Effector memory CD8-positive, alpha-beta T cell (primary cell): Measurements from ENCODE around the gene IL1RAP.

Experiments used
- ATAC-seq: fragments of 150-1000 bp; cut with Tn5 transposase; replicated peaks from 2 replicates; pipeline ENCODE4 v1.10.0; 2021; ENCODE audit warnings: mild to moderate bottlenecking, moderate library complexity
- DNase-seq, 3 experiments: peaks; one replicate each; pipeline ENCODE4 v3.0.0; 2021
- H3K27ac Mint-ChIP-seq, 2 donors: one replicate each; pipeline ENCODE4 v1.8.0; 2022; ENCODE audit warnings: mild to moderate bottlenecking in 2 of 2, mixed read lengths in 2 of 2, moderate library complexity in 2 of 2
- H3K27me3 Mint-ChIP-seq, 2 donors: one replicate each; pipeline ENCODE4 v1.8.0; 2022; ENCODE audit warnings: mixed read lengths in 2 of 2
- H3K36me3 Mint-ChIP-seq: one replicate; pipeline ENCODE4 v1.8.0; 2022; ENCODE audit warnings: mild to moderate bottlenecking, moderate library complexity, mixed read lengths; ENCODE audit not compliant: insufficient read depth
- H3K4me1 Mint-ChIP-seq, 2 donors: one replicate each; pipeline ENCODE4 v1.8.0; 2022; ENCODE audit warnings: low read depth in 2 of 2, mixed read lengths in 2 of 2
- H3K4me3 Mint-ChIP-seq, 2 donors: one replicate each; pipeline ENCODE4 v1.8.0; 2022; ENCODE audit warnings: mild to moderate bottlenecking in 2 of 2, mixed read lengths in 2 of 2, moderate library complexity in 2 of 2
- H3K9me3 Mint-ChIP-seq, 2 donors: one replicate each; pipeline ENCODE4 v1.8.0; 2022; ENCODE audit warnings: mixed read lengths in 2 of 2

The IL1RAP gene

DNA sequence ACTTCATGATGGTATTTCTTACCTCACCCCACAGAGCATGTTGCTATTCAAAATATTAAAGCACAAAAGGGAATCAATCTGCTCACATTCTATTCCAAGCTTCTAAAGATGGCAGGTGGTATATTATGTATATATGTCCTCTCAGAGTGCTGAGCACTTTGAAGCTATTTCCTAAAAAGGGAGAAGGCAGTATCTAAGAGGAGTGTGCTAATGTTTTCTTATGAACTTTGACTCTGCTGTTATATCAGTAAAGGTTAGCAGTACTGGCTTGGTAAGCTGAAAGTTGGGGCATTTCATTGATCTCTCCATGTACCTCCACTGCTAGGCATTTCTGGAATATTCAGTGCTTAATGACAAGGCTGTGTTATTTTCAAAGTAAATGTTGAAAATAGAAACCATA, 43.4 kb downstream of the IL1RAP start:
- Mint-ChIP-seq H3K9me3 (no peaks in the 10 kb centered on the region), H3K36me3 (peaks cover 9% of the 10 kb centered on the region), H3K27ac (no peak overlapping the region), H3K4me1 (peaks cover 4 to 10% of the 10 kb centered on the region in 2 donors), H3K27me3 (no peaks in the 10 kb centered on the region), H3K4me3 (no peak overlapping the region)
- no peak for DNase-seq
- no peak for ATAC-seq

DNA sequence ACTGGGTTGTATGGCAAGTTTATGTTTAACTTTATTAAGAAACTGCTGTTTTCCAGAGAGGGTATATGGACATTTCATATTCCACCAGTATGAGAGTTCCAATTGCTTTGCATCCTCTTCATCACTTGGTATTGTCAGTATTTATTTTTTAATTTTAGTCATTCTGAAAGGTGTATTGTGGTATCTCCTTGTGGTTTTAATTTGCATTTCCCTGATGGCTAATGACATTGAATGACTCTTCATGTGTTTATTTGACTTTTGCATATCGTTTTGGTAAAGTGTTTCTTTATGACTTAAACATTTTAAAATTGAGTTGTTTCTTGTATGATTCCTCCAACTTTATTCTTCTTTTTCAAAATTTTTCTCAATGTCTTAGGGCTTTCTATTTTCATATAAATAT, 44.4 kb downstream of the IL1RAP start:
- ATAC-seq = no peak
- H3K27ac Mint-ChIP-seq = no peak overlapping the region
- H3K9me3 Mint-ChIP-seq = no peaks in the 10 kb centered on the region
- DNase-seq = no peak
- no peak overlapping the region for H3K4me3 Mint-ChIP-seq
- H3K4me1 Mint-ChIP-seq = peaks cover 4 to 8% of the 10 kb centered on the region in 2 donors
- H3K27me3 Mint-ChIP-seq = no peaks in the 10 kb centered on the region
- H3K36me3 Mint-ChIP-seq = peaks cover 9% of the 10 kb centered on the region

DNA sequence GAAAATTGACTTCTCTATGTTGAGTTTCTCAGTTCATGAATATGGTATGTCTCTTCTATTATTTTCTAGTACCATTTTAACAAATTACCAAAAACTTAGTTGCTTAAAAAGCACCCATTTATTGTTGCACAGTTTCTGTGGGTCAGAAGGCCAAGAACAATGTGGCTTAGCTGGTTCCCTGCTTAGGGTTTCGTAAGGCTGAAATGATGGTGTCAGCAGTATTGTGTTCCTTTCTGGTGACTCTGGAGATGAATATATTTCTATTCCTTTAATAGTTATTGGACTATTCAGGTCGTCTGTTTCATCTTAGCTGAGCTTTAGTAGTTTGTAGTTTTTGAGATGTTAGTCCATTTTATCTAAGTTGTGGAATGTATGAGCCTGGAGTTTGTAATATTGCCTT, 44.9 kb downstream of the IL1RAP start:
- ATAC-seq = no peak
- DNase-seq = no peak
- Mint-ChIP-seq H3K4me1 (peaks cover 2 to 7% of the 10 kb centered on the region in 2 donors), H3K4me3 (no peak overlapping the region), H3K9me3 (no peaks in the 10 kb centered on the region), H3K27ac (no peak overlapping the region), H3K27me3 (no peaks in the 10 kb centered on the region), H3K36me3 (peaks cover 9% of the 10 kb centered on the region)

DNA sequence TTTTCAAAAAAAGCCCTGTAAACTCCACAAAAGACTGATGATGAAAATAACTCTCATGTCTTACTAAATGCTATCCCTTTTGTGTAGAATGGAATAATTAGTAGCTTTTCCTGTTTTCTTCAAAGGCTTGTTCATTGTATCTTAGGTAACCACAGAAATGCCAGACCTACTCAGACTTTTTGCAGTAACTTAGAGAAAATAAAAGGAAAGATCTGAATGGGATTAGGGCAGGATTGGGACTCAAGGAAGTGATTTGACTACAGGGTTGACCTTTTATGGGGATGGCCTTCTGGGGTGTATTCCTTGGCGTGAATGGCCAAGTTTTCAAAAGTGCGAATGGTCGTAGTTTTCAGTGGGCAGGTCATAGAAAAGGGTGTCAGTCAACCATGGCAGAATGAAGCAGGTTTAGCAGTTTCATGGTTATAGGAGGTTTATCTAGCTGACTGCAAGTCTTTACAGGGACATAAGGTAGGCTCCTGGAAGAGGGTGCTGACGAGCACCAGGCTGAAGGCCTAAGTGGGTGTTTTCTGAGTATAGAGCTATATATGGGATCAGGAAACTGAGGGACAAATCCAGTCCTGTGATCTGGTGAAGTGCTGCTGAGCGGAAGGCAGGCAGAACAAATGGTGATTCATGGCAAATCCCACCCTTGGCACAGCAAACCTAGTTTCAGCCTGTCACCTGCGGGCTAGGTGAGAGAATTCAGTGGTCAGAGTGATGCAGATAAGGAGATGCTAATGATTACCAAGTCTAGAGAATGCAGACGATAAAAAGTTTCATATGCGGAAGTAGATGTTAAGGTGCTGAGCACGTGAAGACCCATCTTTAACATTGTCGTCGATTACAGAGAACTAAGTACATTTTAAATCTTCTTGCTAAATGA, 46.4 kb downstream of the IL1RAP start:
- Mint-ChIP-seq H3K27me3 (no peaks in the 10 kb centered on the region), H3K4me1 (peaks cover under 1 to 5% of the 10 kb centered on the region in 2 donors), H3K27ac (no peak overlapping the region), H3K9me3 (no peaks in the 10 kb centered on the region), H3K36me3 (peaks cover 10% of the 10 kb centered on the region), H3K4me3 (no peak overlapping the region)
- DNase-seq (no peak), ATAC-seq (no peak)

DNA sequence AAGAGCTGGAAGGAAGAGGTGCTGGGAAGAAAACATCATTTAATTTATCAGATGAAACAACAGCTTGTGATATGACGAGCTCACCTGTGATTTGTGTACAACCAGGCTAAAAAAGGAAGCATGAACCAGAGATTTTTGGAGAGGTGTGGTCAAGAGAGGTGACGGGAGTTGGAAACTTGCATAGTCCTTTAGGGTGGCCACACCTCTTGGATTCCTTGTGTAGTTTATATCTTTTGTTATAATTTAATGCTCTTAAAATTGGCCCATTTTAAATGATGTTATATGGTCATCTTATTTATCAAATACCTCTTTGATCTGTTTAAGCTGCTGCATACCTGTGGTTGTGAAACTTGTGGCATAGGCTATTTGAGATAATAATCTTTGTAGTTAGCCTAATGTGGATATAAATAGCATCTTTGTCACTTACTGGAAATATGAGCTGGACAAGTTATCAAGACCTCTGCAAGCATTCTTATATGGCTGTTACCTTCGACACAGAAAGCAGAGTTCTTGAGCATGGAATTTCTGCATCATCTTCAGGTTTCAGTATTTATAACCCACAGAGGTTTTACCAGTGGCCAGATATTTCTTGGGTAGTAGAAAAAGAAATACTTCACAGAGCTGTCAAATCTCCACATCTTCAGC, 49.1 kb downstream of the IL1RAP start:
- Mint-ChIP-seq H3K36me3 (peaks cover 9% of the 10 kb centered on the region), H3K27ac (no peak overlapping the region), H3K27me3 (no peaks in the 10 kb centered on the region), H3K9me3 (no peaks in the 10 kb centered on the region), H3K4me1 (peaks cover under 1 to 3% of the 10 kb centered on the region in 2 donors), H3K4me3 (no peak overlapping the region)
- DNase-seq = no peak
- no peak for ATAC-seq

DNA sequence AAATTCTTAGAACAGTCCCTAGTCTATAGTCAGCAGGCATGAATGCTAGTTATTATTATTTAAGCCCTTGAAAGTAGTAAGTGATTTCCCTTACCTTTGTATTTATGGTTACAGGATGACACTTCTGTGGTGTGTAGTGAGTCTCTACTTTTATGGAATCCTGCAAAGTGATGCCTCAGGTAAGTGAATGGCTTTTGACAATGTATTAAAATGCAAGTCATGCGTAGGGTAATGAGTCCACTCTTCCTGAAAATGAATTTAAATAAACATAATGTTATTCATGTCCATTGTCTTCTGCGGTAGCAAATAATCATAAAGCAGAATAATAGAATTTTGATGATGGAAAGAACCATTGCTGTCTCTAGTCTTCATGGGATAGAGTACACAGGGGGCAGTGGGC, 50.3 kb downstream of the IL1RAP start:
- no peak overlapping the region for H3K27ac Mint-ChIP-seq
- no peak for DNase-seq
- H3K4me1 Mint-ChIP-seq = peaks cover 0 to 3% of the 10 kb centered on the region in 2 donors
- H3K4me3 Mint-ChIP-seq = no peak overlapping the region
- no peak for ATAC-seq
- H3K9me3 Mint-ChIP-seq = no peaks in the 10 kb centered on the region
- no peaks in the 10 kb centered on the region for H3K27me3 Mint-ChIP-seq
- H3K36me3 Mint-ChIP-seq = peaks cover 9% of the 10 kb centered on the region

DNA sequence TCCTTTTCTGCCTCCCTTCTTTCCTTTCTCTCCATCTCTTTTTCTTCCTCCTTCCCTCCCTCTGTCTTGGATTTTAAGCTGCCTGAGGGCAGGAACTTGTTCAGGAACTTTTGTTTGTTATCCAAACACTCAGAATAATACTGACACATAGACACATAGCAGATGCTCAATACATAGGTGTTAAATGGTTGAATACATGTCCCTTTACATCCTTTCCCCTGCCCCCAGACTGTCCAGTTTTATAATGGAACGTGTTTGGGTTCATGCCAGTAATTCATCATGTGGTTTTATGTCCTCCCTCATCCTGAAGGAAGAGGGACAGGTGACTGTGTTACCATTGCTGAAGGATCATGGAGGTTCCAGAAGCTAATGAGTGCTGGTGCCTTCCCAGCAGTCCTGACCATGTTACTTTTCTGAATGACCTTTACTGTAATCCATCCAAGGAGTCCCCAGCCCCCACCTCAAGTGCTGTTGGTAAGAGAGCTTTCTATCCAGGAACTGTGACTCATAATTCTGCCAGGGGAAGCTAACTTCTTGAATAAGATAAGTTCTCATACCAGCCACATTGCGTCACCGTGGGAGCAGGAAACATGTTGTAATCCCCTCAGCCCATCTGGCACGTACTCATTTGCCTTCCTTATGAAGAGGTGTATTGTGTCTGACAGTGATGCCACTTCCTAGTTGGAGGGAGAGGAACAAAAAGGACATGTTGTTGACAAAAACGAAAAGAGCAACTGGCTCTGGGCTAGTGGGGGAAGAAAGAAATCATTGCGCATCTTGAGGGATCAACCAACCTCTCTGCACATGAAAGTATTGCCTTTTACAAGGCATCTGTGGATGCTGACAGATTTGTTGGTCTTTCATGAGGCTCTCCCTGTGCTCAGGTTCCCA, 52.4 kb downstream of the IL1RAP start:
- DNase-seq = no peak
- Mint-ChIP-seq H3K4me1 (peaks cover 0 to 3% of the 10 kb centered on the region in 2 donors), H3K36me3 (peaks cover 8% of the 10 kb centered on the region), H3K9me3 (no peaks in the 10 kb centered on the region), H3K27me3 (no peaks in the 10 kb centered on the region), H3K27ac (no peak overlapping the region), H3K4me3 (no peak overlapping the region)
- ATAC-seq = peak; percentile 35

DNA sequence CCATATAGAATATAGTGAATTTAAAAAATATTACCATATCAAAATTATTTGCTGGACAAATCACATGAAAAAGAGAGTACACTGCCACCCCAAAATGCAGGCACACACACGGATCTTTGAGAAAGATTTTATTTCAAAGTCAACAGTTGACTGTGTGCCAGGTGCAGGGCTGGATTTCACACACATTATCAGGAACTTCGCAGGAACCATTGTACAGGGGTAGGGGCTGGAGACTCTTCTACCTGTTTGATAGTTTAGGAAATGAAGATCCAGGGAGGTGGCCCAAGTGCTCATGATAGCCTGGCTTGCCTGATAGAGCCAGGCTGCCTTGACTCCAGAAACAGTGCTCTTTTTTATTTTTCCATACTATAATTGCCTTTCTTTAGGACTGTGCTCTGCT, 54.2 kb downstream of the IL1RAP start:
- peaks cover 0 to 3% of the 10 kb centered on the region in 2 donors for H3K4me1 Mint-ChIP-seq

DNA sequence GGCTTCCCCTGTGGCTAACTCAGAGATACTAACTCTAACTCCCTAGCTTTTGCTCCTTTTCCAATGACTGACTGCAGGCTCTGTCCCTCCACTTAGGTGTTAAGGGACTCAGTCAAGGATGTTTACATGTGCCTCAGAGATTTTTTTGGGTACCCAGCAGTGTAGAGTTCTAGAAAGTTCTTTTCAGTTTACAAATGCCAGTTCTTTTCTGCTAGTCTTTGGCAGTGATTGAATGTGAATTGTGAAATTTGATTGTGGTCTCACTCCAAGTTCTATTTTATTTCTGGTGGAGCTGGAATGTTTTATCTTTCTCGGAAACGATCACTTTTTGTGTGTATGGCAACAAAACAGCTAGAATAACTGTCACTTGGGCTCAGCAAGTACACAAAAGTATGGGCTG, 60.6 kb downstream of the IL1RAP start:
- no peak for DNase-seq
- Mint-ChIP-seq H3K9me3 (no peaks in the 10 kb centered on the region), H3K4me3 (no peak overlapping the region), H3K27me3 (no peaks in the 10 kb centered on the region), H3K4me1 (no peaks in the 10 kb centered on the region), H3K27ac (no peak overlapping the region), H3K36me3 (peaks cover 4% of the 10 kb centered on the region)
- ATAC-seq = no peak

More for the DNA sequence above, 54.2 kb downstream of the IL1RAP start:
- no peak overlapping the region for H3K27ac Mint-ChIP-seq
- no peak overlapping the region for H3K4me3 Mint-ChIP-seq
- no peaks in the 10 kb centered on the region for H3K27me3 Mint-ChIP-seq
- DNase-seq (no peak), ATAC-seq (no peak)
- H3K9me3 Mint-ChIP-seq = no peaks in the 10 kb centered on the region
- peaks cover 8% of the 10 kb centered on the region for H3K36me3 Mint-ChIP-seq

DNA sequence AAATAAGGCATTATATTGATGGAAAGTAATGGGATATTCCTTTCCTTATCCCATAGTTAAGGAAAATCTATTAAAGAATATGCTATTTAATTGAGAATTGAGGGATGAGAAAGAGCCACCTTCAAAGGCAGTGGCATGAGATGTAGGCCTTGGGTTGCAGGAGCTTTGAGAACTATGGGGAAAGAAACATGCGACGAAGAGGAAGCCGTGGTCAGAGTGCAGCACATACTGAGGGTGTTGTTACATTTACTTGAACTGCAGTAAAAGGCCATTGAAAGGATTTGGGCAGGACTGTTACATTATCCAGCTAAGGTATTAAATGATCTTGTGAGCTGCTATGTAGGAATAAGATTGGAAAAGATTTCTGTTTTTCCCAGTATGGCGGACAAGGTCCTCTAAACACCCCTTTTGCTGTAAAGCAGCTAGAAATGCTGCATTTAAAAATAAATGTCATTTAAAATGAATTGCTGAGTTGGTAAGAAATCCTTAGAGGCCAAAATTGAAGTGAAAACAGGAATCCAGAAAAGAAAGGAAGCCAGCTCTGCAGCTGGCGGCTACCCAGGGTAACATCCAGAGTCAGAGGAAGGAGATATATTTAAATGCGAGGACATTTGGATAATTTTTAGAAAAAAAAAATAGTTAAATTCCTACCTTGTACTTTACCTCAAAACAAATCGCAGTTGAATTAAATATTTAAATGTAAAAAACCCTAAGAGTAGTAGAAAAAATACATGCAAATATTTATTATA, 61.7 kb downstream of the IL1RAP start:
- no peak for DNase-seq
- peaks cover 4% of the 10 kb centered on the region for H3K36me3 Mint-ChIP-seq
- H3K27ac Mint-ChIP-seq = no peak overlapping the region
- H3K4me1 Mint-ChIP-seq = no peaks in the 10 kb centered on the region
- no peak overlapping the region for H3K4me3 Mint-ChIP-seq
- no peaks in the 10 kb centered on the region for H3K9me3 Mint-ChIP-seq
- no peak for ATAC-seq
- no peaks in the 10 kb centered on the region for H3K27me3 Mint-ChIP-seq

DNA sequence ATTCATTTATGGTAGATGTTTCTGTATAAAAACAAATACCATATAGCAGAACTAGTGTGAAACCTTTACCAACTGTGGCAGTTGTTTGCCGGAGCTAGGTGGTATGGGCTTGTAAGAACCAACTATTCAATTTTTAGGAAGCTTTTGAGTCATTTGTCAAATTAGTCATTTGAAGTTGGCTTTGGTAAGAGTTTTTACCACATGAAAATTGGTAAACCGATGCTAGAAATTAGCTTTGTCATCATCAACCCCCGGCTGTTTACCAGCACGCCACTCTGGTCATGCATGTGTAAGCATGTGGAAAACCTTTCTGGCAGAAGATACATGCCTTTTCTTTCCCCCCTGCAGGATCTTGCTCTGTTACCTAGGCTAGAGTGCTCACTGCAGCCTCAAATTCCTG, 63.3 kb downstream of the IL1RAP start:
- Mint-ChIP-seq H3K36me3 (no peaks in the 10 kb centered on the region), H3K27me3 (no peaks in the 10 kb centered on the region), H3K9me3 (no peaks in the 10 kb centered on the region), H3K4me3 (no peak overlapping the region), H3K4me1 (no peaks in the 10 kb centered on the region), H3K27ac (no peak overlapping the region)
- DNase-seq = no peak
- no peak for ATAC-seq

DNA sequence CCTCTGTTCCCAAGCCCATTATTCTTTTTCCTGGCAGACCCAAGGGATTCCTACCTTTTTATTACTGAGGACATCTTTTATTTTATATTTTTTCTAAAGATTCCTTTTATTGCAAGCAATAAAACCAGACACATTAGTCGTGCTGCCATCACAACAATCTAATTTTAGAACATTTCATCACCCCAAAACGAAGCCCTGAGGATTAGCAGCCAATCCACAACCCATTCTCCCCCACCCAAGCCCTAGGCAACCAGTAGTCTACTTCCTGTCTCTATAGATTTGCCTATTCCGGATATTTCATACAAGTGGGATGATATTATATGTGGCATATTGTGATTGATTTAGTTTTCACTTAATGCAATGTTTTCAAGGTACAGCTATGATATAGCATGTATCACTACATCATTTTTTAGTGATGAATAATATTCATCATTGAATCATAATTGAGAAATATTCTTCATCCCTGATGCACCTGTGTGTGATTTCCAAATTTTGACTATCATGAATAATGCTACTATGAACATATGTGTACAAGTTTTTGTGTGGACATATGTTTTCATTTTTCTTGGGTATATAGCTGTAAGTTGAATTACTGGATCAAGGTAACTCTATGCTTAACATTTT, 65.7 kb downstream of the IL1RAP start:
- H3K4me1 Mint-ChIP-seq = no peaks in the 10 kb centered on the region
- DNase-seq (no peak), ATAC-seq (no peak)
- H3K9me3 Mint-ChIP-seq = no peaks in the 10 kb centered on the region
- no peak overlapping the region for H3K4me3 Mint-ChIP-seq
- no peaks in the 10 kb centered on the region for H3K36me3 Mint-ChIP-seq
- H3K27ac Mint-ChIP-seq = no peak overlapping the region
- H3K27me3 Mint-ChIP-seq = no peaks in the 10 kb centered on the region
